Activated CD4-positive, alpha-beta T cell treated with anti-CD3 and anti-CD28 coated beads, Interleukin-2, Interleukin-6, amounts not matched to agents 100 ng/mL and 50 ng/mL, durations not matched to agents 16 hours and 8 hours (primary cell): Measurements from ENCODE around the gene HSPA9.

ENCODE experiments used
- DNase-seq: peaks from one replicate; pipeline ENCODE4 v3.0.0-alpha.2; 2020

HSPA9 gene

DNA sequence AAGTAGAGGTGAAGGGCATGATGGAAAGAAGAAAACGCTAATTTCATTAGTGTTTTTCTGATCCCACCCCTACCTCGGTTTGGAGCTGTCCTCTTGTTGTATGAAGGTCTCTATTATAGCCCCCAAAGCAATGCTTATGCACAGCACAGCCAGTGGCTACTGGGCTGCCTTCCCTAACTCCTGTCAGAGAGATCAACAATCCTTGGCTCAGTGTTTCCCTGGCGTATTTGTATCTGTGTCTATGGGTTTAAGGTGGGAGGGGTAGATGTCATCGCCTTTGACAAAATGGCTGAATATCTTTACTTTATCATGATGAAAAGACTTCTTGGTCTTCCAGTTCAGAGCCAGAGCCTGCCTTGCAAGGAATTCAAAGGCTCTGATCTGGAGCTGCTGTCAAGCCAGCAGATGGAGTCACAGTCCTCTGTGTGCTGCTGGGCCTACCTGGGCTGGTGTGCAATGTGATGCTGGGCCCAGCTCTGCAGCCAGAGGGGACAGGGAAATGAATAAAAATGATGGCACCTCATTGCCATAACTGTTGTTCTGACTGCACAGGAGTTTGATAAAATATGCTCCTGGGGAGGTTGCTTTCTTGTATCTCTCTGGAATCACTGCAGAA, 20.1 kb upstream of the HSPA9 start:
- no peak for DNase-seq

DNA sequence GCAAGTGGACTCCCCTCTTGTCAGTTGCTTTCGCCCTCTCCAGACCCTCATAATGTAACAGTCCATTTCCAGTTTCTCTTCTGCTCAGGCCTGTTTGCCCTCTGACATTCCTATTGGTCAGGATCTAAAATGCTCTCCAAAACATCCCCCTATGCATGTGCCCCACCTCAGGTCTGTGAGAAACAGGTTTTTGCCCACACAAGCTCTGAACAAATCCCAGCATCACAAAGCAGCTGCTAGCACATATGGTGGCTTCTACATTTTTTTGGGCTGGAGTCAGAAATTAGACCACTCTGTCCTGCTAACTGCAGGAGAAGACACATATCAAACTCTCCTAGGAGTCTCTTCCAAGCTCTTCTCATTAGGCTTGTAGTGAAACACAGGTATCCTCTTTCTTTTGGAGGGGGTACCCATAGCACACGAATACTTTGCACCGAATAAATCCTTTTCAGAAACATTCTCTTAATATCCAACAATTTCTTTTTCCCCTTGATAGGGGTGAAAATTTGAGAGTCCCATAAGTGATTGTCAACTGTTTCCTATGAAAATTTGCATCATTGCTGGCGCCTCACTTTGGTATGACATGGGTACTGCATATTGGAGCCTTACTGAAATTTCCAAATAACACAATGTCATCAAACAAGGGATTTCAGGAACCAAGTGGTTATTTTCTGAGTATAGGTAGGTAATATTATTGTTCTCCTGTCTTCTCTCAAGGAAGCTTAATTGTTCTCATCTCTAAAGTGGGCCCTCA, 19.3 kb upstream of the HSPA9 start:
- DNase-seq: peak; percentile 9

DNA sequence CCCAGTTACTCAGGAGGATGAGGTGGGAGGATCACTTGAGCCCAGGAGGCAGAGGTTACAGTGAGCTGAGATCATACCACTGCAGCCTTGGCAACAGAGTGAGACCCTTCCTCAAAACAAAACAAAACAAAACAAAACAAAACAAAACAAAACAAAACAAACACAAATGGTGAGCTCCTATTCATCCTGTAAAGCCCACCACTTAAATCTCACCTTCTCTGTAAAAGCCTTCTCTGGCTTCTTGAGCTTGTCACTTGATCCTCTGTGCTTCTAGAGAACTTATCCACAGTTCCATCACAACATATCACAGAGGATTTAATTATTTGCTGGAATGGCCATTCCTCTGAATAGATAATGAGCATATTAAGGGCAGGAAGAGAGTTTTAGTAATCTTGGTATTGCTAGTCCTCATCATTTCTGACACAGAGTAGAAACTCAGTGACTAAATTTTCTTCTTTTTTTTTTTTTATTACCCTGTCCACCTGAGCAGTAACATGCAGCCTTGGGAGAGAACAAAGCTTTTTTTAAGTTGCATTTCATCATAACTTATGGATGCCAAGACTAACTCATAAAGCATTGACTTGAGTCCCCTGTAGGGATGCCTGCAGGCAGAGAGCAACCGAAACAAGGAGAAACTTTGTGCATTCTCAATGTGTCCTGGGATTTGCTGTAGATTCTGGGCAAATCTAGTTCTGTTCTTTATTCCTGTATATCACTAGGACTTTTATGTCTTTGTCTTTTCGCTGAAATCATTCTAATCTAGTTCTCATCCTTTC, 13.0 kb upstream of the HSPA9 start:
- DNase-seq: no peak

DNA sequence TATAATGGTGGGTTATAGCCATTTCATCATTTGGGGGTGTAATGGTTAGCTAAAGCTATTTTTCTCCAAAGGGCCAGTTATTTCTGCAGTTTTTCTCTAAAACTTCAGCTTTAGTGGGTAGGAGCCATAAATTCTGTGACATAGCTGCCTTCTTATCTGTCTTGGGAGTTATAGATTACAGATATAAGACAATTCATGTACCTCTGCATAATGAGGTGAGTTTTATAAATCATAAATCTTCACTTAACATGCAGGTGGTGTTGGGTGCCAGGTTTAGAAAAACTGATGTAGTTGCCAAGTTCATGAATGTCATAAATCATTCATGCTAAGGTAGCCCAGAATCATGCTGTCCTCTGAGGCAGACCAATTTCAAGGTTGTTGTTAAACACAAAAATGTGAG, 10.0 kb upstream of the HSPA9 start:
- DNase-seq: no peak

DNA sequence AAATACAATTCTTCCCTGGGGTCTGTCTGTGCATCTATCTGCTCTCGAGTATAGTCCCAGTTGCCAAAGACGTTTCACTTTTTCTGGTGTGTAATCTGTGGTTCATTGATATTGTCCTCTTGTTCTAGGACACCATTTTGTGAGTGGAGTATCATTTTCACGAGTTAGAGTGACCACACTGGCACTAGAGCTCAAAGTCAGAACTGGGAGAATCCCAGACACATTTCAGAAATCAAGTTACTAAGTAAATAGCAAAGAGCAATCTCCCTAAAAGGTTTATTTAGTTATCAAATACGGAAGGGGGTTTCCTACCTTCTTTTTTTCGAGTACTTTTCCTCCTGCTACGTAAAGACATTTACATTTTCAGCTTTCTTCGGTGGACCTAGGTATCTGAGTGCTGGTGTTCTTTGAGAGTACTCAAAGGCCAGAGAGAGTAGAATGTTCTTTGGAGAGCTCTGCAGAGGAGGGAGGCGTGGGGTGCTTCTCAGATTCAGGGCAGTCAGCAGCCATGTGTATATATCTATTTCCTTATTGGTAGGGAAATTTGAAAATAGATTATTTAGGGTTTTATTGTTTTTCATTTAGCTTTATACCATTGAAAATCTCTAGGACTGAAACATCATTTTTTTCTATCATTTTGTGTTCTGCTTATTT, 8.9 kb upstream of the HSPA9 start:
- DNase-seq: no peak

DNA sequence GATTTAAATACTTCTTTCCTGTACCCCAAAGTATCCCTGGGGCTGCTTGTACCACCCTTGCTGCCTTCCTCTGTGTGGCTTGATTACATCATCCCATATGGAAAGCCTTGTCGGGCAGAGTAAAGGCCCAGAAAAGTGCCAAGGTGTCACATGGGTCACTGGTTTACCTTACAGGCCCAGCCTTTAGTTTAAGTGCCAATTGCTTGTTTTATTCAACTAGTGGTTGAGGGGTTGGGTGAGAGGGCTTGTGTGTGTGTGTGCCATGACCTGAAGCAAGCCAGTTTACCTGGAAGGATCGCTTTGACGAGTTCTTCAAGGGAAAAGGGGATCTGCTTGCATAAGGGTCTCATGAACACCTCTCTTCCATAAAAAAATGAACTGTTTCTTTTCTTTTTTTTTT, 7.8 kb upstream of the HSPA9 start:
- DNase-seq: no peak

DNA sequence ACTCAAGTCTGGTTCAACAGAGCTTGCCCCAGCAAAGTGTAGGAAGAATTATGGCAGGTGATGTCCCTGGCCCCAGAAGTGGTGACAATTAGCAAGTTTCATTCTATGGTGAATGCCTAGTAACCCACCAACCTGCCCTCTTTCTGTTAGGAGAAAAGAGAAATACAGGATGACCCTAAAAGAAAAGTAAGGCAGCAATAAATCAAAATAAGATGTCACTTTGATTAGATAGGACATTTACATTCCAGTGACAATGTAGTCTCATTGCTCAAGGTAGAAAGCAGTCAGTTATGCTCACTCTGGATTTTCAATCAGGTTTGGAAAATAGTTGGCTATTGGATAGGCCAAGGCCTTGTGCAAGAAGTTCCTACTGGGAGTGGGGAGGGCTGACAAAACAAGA, 5.6 kb upstream of the HSPA9 start:
- DNase-seq: no peak

DNA sequence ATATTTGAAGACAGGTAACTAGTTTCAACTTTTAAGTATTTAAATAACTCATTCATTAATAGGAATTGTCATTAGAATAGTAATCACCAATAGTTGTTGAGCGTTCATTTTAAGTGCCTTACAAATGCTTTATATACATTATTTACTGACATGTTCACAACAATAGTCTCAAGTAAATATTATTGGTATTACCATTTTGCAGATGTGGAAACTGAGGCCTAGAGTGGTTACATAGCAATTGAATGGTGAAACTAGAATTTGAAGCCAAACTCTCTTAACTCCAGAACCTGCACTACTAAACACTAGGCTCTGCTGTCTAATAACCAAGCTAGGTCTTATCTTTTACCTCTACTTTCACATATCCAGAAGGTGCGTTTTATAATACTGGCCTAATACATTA, 4.8 kb upstream of the HSPA9 start:
- DNase-seq: no peak

DNA sequence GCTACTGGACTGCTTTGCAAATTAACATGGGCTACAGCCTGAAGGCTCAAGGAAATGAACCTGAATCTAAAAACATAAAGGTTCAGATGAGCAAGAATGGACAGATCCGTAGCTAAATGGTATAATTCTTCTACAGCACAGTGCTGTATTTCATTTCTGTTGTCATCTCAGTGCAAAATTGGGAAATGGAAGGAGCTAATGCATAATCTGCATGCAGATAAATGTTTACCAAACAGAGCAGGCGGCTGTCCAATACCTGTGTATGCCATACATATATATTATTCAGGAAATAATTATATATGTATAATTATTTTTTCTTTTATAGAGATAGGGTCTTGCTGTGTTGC, 4.3 kb upstream of the HSPA9 start:
- DNase-seq: no peak

DNA sequence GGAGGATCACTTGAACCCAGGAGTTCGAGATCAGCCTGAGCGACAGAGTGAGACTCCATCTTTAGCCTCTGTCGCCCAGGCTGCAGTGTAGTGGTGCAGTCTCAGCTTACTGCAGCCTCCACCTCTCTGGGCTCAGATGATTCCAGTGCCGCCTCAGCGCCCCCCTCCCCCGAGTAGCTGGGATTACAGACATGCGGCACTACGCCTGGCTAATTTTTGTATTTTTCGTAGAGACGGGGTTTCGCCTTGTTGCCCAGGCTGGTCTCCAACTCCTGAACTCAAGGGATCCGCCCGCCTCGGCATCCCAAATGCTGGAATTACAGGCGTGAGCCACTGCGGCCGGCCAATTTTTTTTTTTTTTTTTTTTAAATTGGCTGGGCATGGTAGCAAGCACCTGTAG, 2.3 kb upstream of the HSPA9 start:
- no peak for DNase-seq

DNA sequence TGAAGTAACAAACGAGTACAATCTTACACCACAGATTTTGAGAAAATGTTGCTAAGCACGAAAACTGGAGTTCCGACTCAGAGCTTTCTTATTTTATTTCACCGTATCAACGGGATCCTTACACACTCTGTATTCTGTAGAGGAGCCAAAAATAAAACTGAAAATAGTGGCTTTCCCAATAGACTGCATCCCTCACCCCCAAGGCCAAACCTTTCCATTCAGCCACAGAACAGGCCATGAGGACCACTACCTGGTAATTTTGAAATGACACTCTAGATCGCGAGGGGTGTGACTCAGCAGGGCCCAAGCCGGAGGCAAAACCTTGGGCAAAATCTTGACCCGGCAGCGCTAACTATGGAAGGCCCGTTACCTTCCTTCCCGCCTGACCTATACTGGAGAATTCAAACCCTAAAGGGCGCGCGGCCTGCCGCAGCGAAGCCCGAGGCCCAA, 432 bp downstream of the HSPA9 start:
- DNase-seq: no peak

DNA sequence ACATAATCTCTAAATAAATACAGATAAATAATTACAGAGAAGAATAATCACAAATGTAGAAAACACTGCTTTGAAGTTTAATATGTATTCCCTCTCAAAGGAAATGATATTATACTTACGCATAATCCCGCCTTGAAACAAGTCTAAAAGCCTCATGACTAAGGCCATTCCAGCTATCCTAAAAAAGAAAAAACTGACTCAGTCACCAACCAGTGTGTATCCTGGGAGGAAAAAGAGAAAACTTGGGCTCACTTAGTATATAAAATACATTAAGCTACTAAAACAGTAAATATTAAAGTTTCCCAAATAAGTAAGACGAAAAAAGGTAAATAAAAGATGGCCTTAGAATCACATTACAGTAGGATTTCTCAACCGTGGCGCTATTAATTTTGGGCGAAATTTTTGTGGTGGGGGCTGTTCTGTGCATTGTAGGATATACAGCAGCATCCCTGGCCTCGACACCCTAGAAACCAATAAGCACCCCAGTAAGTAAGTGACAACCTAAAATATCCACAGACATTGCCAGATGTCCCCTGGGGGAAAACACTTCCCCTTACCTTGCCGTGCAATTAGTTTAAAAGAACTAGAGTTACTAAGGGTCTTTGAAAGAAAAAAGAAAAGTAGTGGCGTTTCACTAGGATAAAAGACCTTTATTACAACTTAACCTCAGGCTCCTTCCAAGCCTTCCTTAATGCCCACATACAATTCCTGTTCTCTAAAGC, 1.1 kb downstream of the HSPA9 start:
- no peak for DNase-seq

DNA sequence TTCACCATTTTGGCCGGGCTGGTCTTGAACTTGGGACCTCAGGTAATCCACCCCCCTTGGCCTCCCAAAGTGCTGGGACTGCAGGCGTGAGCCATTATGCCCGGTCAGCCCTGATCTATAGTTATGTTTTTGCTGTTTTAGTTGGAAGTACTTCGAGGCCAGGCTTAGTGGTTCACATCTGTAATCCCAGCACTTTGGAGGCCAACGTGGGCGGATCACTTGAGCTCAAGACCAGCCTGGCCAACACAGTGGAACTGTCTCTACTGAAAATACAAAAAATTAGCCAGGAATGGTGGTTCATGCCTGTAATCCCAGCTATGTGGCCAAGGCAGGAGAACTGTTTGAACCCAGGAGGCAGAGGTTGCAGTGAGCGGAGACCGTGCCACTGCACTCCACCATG, 2.0 kb downstream of the HSPA9 start:
- no peak for DNase-seq

DNA sequence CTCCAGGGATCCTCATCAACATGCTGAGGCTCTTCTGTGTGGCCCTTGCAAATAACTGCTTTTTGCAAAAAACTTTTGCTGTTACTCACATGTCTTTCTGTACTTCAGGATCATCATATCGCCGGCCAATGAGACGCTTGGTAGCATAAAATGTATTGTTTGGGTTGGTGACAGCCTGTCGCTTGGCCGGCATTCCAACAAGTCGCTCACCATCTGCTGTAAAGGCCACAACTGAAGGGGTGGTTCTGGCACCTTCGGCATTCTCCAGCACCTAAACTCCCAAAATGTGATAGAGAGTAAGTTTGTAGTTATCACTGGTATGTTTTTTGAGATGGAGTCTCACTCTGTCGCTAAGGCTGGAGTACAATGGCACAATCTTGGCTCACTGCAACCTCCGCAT, 4.3 kb downstream of the HSPA9 start:
- no peak for DNase-seq

DNA sequence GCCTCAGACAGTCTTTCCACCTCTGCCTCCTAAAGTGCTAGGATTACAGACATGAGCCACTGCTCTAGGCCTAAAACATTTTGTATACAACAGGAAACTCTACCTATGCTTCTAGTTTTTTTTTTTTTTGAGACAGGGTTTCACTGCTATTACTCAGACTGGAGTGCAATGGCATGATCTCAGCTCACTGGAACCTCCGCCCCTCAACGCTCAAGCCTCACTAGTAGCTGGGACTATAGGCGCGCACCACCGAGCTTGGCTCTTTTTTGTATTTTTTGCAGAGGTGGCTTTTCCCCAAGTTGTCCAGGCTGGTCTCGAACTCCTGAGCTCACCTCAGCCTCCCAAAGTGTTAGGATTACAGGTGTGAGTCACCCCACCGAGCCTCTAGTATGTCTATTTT, 5.4 kb downstream of the HSPA9 start:
- DNase-seq: no peak

DNA sequence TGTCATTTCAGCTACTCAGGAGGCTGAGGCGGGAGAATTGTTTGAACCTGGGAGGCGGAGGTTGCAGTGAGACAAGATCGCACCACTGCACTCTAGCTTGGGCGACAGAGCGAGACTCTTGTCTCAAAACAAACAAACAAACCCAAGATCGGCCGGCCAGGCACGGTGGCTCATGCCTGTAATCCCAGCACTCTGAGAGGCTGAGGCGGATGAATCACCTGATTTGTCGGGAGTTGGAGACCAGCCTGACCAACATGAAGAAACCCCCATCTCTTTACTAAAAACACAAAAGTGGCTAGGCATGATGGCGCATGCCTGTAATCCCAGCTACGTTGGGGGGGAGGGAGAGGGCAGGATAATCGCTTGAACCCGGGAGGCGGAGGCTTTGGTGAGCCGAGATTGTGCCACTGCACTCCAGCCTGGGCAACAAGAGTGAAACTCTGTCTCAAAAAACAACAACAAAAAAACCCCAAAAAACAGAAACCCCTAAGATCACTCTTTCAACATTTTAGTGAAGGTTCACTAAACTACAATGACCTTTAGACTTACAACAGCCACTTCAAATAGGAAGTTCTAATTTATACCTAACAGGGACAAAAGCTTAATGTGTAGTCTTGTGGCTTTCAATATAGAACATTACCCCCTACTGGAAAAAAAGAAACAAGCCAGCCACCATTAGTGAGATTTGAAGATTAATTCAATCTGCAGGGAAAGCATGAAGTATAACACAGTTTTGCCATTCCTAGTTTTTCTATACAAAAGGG, 7.0 kb downstream of the HSPA9 start:
- DNase-seq: no peak

DNA sequence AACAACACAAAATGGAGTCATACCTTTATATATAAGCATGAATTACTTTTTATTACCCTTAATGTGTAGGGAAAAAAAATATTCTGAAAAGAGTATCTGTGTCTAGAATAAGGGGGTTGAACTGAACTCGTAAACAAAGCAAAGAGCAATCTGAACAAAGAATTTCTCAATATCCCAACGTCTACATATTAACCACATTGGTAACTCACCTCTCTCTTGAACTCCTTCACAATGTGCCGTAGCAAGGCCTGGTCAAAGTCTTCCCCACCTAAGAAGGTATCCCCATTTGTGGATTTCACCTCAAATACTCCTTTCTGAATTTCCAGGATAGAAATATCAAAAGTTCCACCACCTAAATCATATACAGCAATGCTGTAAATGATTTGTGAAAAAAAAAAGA, 8.4 kb downstream of the HSPA9 start:
- DNase-seq: no peak

DNA sequence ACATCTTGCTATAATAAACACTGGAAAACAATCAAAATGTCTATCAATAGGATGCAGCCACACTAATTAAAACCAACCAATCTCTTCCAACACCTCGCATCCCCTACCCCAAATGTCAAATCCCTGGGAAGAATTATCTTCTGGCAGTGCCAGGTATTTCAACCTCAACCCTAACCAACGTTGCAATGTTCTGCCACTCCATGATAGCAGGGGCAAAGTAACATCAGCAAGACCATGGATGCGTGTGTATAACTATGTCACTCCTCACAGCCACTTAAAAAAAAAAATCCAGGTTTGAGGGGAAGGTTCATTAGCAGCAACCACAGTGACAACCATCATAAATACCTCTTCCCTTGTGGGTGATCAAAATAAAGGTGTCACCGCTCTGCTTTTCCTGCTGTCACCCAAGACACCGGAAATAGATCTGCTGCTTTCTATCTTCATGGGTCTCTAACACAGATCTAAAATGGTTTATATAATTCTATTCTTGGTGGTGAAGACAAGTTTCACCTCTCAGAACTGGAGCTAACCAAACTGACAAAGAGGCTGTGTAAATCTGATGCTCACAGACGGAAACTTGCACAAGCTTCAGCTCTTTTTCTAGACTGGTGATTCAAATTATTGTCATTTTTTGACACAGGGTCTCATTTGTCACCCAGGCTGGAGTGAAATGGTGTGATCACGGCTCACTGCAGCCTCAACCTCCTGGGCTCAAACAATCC, 9.9 kb downstream of the HSPA9 start:
- DNase-seq: peak; percentile 37

DNA sequence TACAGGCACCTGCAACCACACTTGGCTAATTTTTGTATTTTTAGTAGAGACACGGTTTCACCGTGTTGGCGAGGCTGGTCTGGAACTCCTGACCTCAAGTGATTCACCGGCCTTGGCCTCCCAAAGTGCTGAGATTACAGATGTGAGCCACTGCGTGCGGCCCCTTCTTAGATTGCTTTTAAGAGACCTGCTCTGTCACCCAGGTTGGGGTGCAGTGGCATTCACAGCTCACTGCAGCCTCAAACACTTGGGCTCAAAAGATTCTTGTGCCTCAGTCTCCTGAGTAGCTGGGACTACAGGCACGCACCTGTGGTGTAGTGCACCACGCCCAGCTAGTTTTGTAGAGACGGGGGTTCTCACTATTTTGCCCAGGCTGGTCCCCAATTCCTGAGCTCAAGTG, 11.0 kb downstream of the HSPA9 start:
- no peak for DNase-seq

DNA sequence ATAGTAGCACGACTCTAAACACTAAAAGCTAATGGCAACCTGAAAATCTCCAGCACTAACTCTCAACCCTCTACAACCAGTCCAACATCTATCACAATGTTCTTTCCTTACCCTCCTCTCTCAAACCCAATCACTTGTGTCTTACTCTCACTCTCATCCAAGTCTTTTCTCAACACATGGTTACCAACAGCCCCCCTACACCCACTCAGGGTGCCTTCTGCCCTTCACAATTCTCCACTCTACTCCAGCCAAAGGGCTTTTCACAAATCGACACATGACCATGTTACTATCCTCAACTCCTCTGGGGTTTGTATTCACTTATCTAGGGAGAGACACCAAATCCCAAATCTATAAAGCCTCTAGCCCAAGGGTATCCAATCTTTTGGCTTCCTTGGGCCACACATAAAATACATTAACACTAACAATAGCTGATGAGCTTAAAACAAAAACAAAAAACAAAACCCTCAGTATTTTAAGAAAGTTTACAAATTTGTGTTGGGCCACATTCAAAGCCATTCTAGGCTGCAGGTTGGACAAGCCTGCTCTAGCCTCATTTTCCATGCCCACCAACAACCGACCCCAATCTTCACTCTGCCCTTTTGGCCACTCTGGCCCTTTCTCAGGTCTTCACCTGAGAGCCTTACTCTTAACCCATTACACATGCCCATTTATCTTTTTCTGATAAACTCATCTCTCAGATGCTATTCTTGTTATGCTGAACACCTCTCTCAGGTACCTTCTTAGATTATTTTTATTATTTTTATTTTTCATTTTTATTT, 11.7 kb downstream of the HSPA9 start:
- no peak for DNase-seq

DNA sequence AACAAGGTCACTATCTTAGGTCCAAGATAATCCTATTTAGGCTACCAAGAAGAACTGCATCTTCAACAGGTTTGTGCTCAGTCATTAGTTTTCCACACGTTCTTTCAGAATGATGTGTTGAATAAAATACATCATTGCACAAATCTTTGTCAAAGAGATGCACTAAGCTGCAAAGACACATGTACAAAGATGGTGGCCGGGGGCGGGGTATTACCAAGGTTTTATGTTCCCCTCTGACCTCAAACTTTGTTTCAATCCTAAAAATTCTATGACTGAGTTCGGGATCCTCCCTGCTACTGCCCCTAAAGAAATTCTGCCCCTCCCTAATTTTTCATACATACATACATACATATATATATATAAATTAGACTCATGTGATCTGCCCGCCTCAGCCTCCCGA, 14.2 kb downstream of the HSPA9 start:
- DNase-seq: no peak
